GM21447 (cell line): ENCODE data around the gene SLC16A7.
"Not testable (repeated sequence)": the region's sequence is repeated elsewhere in the genome, so short reads cannot be mapped to it uniquely, and the experiment has no call there.

Source experiments
- ATAC-seq: cut with Tn5 transposase; IDR thresholded peaks from one replicate; pipeline ENCODE4 v1.9.1; 2021; ENCODE audit not compliant: unreplicated experiment

The SLC16A7 gene

GRCh38 chr12:59733200-59733599, 137.4 kb downstream of the SLC16A7 start:
- ATAC-seq, result no peak

- no peak for ATAC-seq
Observed at GRCh38 chr12:59734371-59734770, 138.5 kb downstream of the SLC16A7 start.

GRCh38 chr12:59735231-59735630, 139.4 kb downstream of the SLC16A7 start:
- ATAC-seq, result no peak

- ATAC-seq, result no peak
Observed at GRCh38 chr12:59736359-59736758, 140.5 kb downstream of the SLC16A7 start.

- ATAC-seq, result no peak
Observed at GRCh38 chr12:59736786-59737185, 141.0 kb downstream of the SLC16A7 start.

- no peak for ATAC-seq
Observed at GRCh38 chr12:59737725-59738463, 142.1 kb downstream of the SLC16A7 start.

GRCh38 chr12:59742841-59743240, 147.0 kb downstream of the SLC16A7 start:
- ATAC-seq, result no peak

- ATAC-seq, result no peak
Observed at GRCh38 chr12:59744564-59744963, 148.7 kb downstream of the SLC16A7 start.

GRCh38 chr12:59751091-59751490, 155.3 kb downstream of the SLC16A7 start:
- not testable (repeated sequence) for ATAC-seq

GRCh38 chr12:59761542-59761941, 165.7 kb downstream of the SLC16A7 start:
- ATAC-seq, result no peak

- no peak for ATAC-seq
Observed at GRCh38 chr12:59763835-59764234, 168.0 kb downstream of the SLC16A7 start.

GRCh38 chr12:59768031-59768430, 172.2 kb downstream of the SLC16A7 start:
- ATAC-seq, result no peak

- ATAC-seq, result peak; percentile 45
Observed at GRCh38 chr12:59780605-59781135, 184.8 kb downstream of the SLC16A7 start.

GRCh38 chr12:59787610-59788009, 191.8 kb downstream of the SLC16A7 start:
- ATAC-seq, result no peak

- no peak for ATAC-seq
Observed at GRCh38 chr12:59792647-59793046, 196.8 kb downstream of the SLC16A7 start.

GRCh38 chr12:59803735-59804134, 207.9 kb downstream of the SLC16A7 start:
- ATAC-seq, result no peak

- ATAC-seq, result peak; percentile 91
Observed at GRCh38 chr12:59808317-59808910, 212.6 kb downstream of the SLC16A7 start.

- ATAC-seq, result no peak
Observed at GRCh38 chr12:59811991-59812390, 216.2 kb downstream of the SLC16A7 start.

GRCh38 chr12:59812716-59813115, 216.9 kb downstream of the SLC16A7 start:
- no peak for ATAC-seq

- no peak for ATAC-seq
Observed at GRCh38 chr12:59820594-59821011, 224.8 kb downstream of the SLC16A7 start.

GRCh38 chr12:59823567-59823966, 227.7 kb downstream of the SLC16A7 start:
- ATAC-seq, result no peak

- ATAC-seq, result no peak
Observed at GRCh38 chr12:59827767-59828166, 231.9 kb downstream of the SLC16A7 start.
